PC-9 (cell line): ENCODE data around the gene DEXI. TPM values are rescaled to one million over a fixed set of nuclear protein-coding genes. Genes with fewer than 3 reads are reported as not detected.

Experiments
- BruUV-seq: library from RNA; stranded (reverse); fragments of 400-500 nt; replicated peaks from 2 replicates; lab custom pipeline; 2021; lab: Mats Ljungman, UMichigan
- CTCF ChIA-PET: fragments of 300-600 bp; sonication (Branson Sonifier 250); formaldehyde crosslinking; loops from one replicate; lab custom pipeline; 2022; ENCODE audit warnings: antibody characterized with exemption; lab: Charles Lee
- POLR2A ChIA-PET: fragments of 300-600 bp; sonication (Branson Sonifier 250); formaldehyde crosslinking; loops from one replicate; lab custom pipeline; 2022; ENCODE audit warnings: antibody characterized with exemption; ENCODE audit not compliant: unreplicated experiment; lab: Charles Lee
- DNase-seq, 2 experiments: peaks; one replicate each; pipeline versions ENCODE4 v3.0.0 to v3.0.0-alpha.2; 2015 to 2022; ENCODE audit warnings: mixed read lengths in 1 of 2
- H2AFZ ChIP-seq: fragments of 200-600 bp; sonication (generic); 2 replicates; pipeline ENCODE4 v1.8.1; 2017; ENCODE audit warnings: antibody characterized with exemption
- H3F3A ChIP-seq: fragments of 200-600 bp; sonication (generic); 2 replicates; pipeline ENCODE4 v1.8.1; 2017; ENCODE audit warnings: antibody characterized with exemption, mild to moderate bottlenecking, low read depth; ENCODE audit not compliant: insufficient read depth
- H3K27ac ChIP-seq: fragments of 200-600 bp; sonication (generic); 2 replicates; pipeline ENCODE4 v1.6.1; 2016; ENCODE audit warnings: mixed run types
- H3K27me3 ChIP-seq: fragments of 200-600 bp; sonication (generic); 2 replicates; pipeline ENCODE4 v1.6.1; 2016; ENCODE audit warnings: low read depth, mixed run types; ENCODE audit not compliant: insufficient read depth
- H3K36me3 ChIP-seq: fragments of 200-600 bp; sonication (generic); 2 replicates; pipeline ENCODE4 v1.6.1; 2016; ENCODE audit warnings: low read depth, mixed run types
- H3K4me1 ChIP-seq: fragments of 200-600 bp; sonication (generic); replicated peaks from 2 replicates; pipeline ENCODE4 v1.6.1; 2016; ENCODE audit warnings: mixed run types; ENCODE audit not compliant: insufficient read depth
- H3K4me2 ChIP-seq: fragments of 200-600 bp; sonication (generic); 2 replicates; pipeline ENCODE4 v1.6.1; 2017; ENCODE audit warnings: mixed run types
- H3K4me3 ChIP-seq: fragments of 200-600 bp; sonication (generic); 2 replicates; pipeline ENCODE4 v1.6.1; 2016; ENCODE audit warnings: mixed run types
- H3K79me2 ChIP-seq: fragments of 200-600 bp; sonication (generic); 2 replicates; pipeline ENCODE4 v1.6.1; 2017; ENCODE audit warnings: low read depth, mixed run types
- H3K9me2 ChIP-seq: fragments of 200-600 bp; sonication (generic); 2 replicates; pipeline ENCODE4 v1.8.1; 2017; ENCODE audit warnings: mild to moderate bottlenecking; ENCODE audit not compliant: insufficient read depth
- H3K9me3 ChIP-seq: fragments of 200-600 bp; sonication (generic); 2 replicates; pipeline ENCODE4 v1.8.1; 2016; ENCODE audit warnings: low read depth; ENCODE audit not compliant: insufficient read depth
- H4K20me1 ChIP-seq: fragments of 200-600 bp; sonication (generic); 2 replicates; pipeline ENCODE4 v1.8.1; 2017; ENCODE audit not compliant: insufficient read depth
- EZH2 ChIP-seq: fragments of 200-600 bp; sonication (generic); IDR thresholded peaks from 2 replicates; pipeline ENCODE4 v1.8.0; 2017; ENCODE audit warnings: antibody characterized with exemption, low read depth
- intact Hi-C: fragments of 100-400 bp; cut with micrococcal nuclease; formaldehyde crosslinking; loops from one replicate; pipeline ENCODE4 v1.10.0; 2022; ENCODE audit not compliant: unreplicated experiment
- total RNA-seq: library from RNA; stranded (reverse); gene quantifications from 2 replicates; pipeline ENCODE4 v1.2.3, GENCODE V29; 2021
- TF ChIP-seq, protein P1 (sequence below): fragments of 200-600 bp; sonication (generic); conservative IDR thresholded peaks from 2 replicates; pipeline ENCODE4 v1.6.1; 2017; ENCODE audit warnings: mixed run types, antibody characterized with exemption, mild to moderate bottlenecking, moderate library complexity

DEXI gene
- total RNA-seq, 1 experiment from 2014 or later, result 33.1 TPM

DNA sequence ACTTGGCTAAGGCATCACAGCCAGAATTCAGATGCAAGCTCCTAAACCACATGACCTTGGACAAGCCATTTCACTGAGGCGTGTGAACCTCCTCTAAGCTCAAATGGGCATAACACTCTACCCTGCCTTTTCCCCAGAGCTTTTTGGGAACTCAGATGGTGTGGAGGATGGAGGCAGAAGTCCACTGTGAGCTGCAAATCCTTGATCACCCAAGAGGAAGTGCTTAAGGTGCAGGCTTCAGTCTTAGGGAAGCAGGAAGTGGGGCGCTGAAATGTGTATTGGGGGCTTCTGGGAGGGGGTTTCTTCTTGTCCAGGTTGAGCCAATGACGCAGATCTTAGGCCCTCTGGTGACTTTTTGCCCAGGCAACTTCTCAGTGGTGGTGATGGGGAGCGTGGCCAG lies 52.4 kb downstream of the DEXI start:
- H3F3A ChIP-seq, result no peaks in the 10 kb centered on the region
- no peak overlapping the region for H3K4me2 ChIP-seq
- H3K4me1 ChIP-seq, result no peaks in the 10 kb centered on the region
- intact Hi-C loops, result no loop called here
- CTCF ChIA-PET, result interaction anchor here (0.6 kb wide), 1 partner anchor 94 kb away, joined by 4 read pairs; no protein-coding TSS in a partner anchor
- no peak overlapping the region for H3K27ac ChIP-seq
- H2AFZ ChIP-seq, result no peak overlapping the region
- no peak for DNase-seq
- H3K79me2 ChIP-seq, result no peaks in the 10 kb centered on the region
- H3K9me3 ChIP-seq, result no peaks in the 10 kb centered on the region
- POLR2A ChIA-PET, result no interaction called here
- no peaks in the 10 kb centered on the region for H4K20me1 ChIP-seq
- H3K36me3 ChIP-seq, result no peaks in the 10 kb centered on the region
- no TSS peak for BruUV-seq
- H3K9me2 ChIP-seq, result no peaks in the 10 kb centered on the region
- no peak overlapping the region for H3K4me3 ChIP-seq
- H3K27me3 ChIP-seq, result peaks cover 16% of the 10 kb centered on the region
- TF ChIP-seq EZH2, result no peak
- TF ChIP-seq, protein P1, sequence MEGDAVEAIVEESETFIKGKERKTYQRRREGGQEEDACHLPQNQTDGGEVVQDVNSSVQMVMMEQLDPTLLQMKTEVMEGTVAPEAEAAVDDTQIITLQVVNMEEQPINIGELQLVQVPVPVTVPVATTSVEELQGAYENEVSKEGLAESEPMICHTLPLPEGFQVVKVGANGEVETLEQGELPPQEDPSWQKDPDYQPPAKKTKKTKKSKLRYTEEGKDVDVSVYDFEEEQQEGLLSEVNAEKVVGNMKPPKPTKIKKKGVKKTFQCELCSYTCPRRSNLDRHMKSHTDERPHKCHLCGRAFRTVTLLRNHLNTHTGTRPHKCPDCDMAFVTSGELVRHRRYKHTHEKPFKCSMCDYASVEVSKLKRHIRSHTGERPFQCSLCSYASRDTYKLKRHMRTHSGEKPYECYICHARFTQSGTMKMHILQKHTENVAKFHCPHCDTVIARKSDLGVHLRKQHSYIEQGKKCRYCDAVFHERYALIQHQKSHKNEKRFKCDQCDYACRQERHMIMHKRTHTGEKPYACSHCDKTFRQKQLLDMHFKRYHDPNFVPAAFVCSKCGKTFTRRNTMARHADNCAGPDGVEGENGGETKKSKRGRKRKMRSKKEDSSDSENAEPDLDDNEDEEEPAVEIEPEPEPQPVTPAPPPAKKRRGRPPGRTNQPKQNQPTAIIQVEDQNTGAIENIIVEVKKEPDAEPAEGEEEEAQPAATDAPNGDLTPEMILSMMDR, result no peak

DNA sequence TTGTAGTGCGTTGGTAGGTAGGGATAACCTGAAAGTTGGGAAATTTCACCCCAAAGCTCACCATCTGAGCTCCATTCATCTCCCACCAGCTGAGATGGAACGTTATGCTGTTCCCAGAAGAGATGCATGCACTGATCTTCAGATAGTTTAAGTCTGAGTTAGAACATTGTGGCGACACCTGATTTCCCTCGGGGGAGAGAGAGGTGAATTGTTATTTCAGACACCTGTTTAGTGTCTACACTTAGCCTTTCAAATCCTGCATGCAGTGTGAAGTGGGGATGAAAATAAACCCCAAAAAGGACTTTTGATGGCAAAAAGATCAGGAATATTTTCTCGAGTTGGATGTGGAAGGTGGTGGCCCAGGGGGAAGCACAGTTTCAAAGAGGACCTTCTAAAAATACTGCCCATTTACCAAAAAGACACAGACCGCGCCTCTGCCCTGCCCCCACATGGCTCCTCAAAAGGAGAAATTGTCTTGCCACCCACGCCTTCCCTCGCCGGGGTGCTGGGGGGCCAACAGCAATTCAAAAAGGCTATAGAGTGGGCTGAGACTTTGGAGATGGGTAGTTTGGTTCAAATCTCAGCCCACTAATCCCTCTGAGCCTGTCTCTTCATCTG lies 53.8 kb downstream of the DEXI start:
- Histone ChIP-seq H3K36me3 (no peaks in the 10 kb centered on the region), H3K4me1 (peaks cover 3% of the 10 kb centered on the region), H3K9me2 (no peaks in the 10 kb centered on the region), H3K27ac (no peak overlapping the region), H3K4me3 (no peak overlapping the region), H2AFZ (no peak overlapping the region), H3F3A (no peaks in the 10 kb centered on the region), H3K9me3 (no peaks in the 10 kb centered on the region), H3K27me3 (peaks cover 16% of the 10 kb centered on the region), H3K4me2 (no peak overlapping the region), H3K79me2 (no peaks in the 10 kb centered on the region), H4K20me1 (no peaks in the 10 kb centered on the region)
- no TSS peak for BruUV-seq
- POLR2A ChIA-PET, result no interaction called here
- intact Hi-C loops, result no loop called here
- no peak for DNase-seq
- CTCF ChIA-PET, result no interaction called here
- no peak for TF ChIP-seq EZH2
- TF ChIP-seq, protein P1, result no peak

DNA sequence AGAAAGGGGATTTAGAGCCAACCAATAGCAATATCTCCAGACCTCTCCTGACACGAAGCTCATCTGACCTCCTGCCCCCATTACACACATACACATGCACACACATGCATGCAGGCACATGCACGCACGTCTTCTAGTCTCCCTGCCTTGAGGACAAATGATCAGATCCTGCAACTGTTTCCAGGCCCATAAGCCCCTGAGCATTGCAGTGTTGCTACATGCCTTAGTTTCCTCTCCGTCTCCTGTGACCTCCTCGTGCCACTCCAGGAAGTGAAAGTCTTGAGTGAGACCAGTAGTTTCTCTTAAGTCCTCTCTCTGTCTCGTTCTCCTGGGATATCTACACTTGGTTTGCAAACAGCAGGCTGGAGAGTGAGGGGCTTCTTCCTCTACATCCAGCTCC lies 57.0 kb downstream of the DEXI start:
- Histone ChIP-seq H3K79me2 (no peaks in the 10 kb centered on the region), H3K9me3 (no peaks in the 10 kb centered on the region), H3F3A (no peaks in the 10 kb centered on the region), H3K9me2 (no peaks in the 10 kb centered on the region), H2AFZ (no peak overlapping the region), H3K4me1 (peaks cover 13% of the 10 kb centered on the region), H3K4me2 (no peak overlapping the region), H3K36me3 (no peaks in the 10 kb centered on the region), H3K27ac (no peak overlapping the region), H3K4me3 (no peak overlapping the region), H3K27me3 (no peaks in the 10 kb centered on the region; the same call in 1 of the 2 replicates), H4K20me1 (no peaks in the 10 kb centered on the region)
- TF ChIP-seq, protein P1, result no peak
- no peak for TF ChIP-seq EZH2
- intact Hi-C loops, result no loop called here
- no peak for DNase-seq
- BruUV-seq, result no TSS peak
- ChIA-PET POLR2A (interaction anchor here (0.5 kb wide), 1 partner anchor 56 kb away, joined by 4 read pairs; no protein-coding TSS in a partner anchor), CTCF (no interaction called here)
